ENCODE results near the gene SELENOM.

Gene SELENOM

DNA sequence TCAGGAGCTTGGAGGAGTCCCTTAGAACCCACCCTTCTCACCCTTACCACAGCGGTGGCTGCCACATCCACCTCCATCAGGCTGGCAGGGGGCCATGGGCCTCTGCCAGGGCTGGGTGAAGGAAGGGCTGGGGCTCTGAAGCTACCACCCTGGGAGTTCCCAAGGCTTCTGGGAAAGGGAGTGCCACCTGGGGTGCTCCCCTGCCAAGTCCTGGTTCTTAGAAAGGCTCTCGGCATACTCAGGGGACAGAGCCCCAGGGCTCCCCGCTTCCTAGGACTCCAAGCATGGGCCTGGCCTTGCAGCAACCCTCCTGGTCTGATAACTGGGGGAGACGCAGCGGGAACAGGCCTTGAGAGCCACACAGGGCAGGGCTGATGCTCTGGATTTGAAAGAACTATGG, 33.4 kb upstream of the SELENOM start:
- Histone ChIP-seq H3K9ac (ENCODE audit: low read length) (no peak overlapping the region), H3K79me2 (ENCODE audit: insufficient read depth, low read length) (no peaks in the 10 kb centered on the region), H2AFZ (ENCODE audit: low read depth, low read length, severe bottlenecking) (no peak overlapping the region), H3K9me3 (ENCODE audit: insufficient read depth, low read length) (no peaks in the 10 kb centered on the region), H4K20me1 (ENCODE audit: low read depth, low read length) (no peaks in the 10 kb centered on the region), H3K9me2 (replicated peaks; ENCODE audit: insufficient read depth, low read length) (no peaks in the 10 kb centered on the region), H3F3A (ENCODE audit: insufficient read depth) (no peaks in the 10 kb centered on the region), H3K4me2 (ENCODE audit: low read depth, low read length, poor library complexity, severe bottlenecking) (no peak overlapping the region), H3K36me3 (ENCODE audit: low read length) (no peaks in the 10 kb centered on the region), H3K4me3 (ENCODE audit: insufficient read depth, low read length, poor library complexity, severe bottlenecking) (no peak overlapping the region), H3K27me3 (ENCODE audit: low read length) (no peaks in the 10 kb centered on the region), H3K27ac (ENCODE audit: low read depth, low read length) (no peak overlapping the region)
- TF ChIP-seq, protein P1, sequence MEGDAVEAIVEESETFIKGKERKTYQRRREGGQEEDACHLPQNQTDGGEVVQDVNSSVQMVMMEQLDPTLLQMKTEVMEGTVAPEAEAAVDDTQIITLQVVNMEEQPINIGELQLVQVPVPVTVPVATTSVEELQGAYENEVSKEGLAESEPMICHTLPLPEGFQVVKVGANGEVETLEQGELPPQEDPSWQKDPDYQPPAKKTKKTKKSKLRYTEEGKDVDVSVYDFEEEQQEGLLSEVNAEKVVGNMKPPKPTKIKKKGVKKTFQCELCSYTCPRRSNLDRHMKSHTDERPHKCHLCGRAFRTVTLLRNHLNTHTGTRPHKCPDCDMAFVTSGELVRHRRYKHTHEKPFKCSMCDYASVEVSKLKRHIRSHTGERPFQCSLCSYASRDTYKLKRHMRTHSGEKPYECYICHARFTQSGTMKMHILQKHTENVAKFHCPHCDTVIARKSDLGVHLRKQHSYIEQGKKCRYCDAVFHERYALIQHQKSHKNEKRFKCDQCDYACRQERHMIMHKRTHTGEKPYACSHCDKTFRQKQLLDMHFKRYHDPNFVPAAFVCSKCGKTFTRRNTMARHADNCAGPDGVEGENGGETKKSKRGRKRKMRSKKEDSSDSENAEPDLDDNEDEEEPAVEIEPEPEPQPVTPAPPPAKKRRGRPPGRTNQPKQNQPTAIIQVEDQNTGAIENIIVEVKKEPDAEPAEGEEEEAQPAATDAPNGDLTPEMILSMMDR (IDR thresholded peaks at IDR 0.05; ENCODE audit: insufficient read depth, low read length, poor library complexity, severe bottlenecking): no peak

DNA sequence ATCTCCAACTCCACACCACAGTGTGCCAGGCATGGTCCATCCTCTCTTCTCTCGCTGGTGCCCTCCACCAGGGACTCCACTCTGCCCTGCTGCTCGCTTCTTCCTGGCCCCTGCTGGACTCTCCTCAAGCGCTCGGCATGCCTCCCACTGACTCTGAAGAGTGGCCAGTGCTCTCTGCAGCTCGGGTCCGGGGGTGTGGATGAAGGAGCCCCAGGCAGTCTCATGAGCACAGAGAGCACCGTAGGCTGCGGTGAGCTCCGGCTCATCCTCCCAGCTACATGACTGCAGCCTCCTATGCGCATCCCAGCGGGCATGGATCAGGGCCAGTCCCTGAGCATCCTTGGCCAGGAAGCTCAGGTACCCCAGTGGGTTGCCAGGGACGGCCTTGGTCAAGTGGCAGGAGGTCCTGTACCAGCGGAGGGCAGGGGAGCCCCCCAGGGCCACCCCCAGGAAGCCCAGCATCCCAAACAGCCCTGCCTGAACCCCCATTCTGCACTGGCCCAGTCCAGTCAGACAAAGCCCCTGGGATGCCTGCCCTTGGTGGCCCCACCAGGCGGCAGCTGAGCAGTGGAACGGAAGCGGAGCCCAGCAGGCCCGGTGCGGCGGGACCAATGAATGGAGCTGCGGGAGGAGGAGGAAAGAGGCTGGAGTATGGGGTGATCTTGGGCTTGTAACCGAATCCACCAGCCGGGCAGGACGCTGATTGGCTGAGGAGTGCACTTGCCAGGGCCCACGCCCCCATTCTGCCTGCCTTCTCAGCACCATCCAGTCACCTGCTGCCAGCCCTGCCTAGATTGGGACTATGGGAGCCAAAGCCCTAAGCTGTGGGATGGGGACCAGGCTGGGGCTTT, 32.7 kb upstream of the SELENOM start, which contains the start of gene PLA2G3:
TSS of gene PLA2G3 (minus strand) at position 643 of the 851 bp plus-strand sequence. CDS start at position 489, 154 bp downstream.
- no peak within 1 kb of the TSS for H3K4me3 ChIP-seq (ENCODE audit: insufficient read depth, low read length, poor library complexity, severe bottlenecking)

DNA sequence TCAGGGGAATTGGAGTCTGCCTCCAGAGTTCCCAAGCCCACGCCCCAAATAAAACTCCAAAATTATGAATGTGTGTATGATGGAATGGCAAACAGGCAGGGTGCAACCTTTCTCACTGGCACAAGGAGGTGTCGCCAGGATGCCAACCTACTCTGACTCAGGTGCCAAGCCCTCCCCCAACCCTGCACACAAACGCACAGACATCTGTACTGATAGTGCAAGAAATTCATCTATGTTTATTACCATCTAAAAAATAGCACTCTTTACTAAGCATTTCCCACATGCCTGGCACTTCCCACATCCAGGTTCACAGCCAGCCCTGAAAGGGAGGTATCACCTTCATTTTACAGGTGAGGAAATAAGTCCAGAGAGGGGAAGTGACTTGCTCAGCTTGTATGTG, 31.7 kb upstream of the SELENOM start:
- no peak overlapping the region for H3K4me3 ChIP-seq (ENCODE audit: insufficient read depth, low read length, poor library complexity, severe bottlenecking)
- no peaks in the 10 kb centered on the region for H3K36me3 ChIP-seq (ENCODE audit: low read length)
- no peak overlapping the region for H3K4me2 ChIP-seq (ENCODE audit: low read depth, low read length, poor library complexity, severe bottlenecking)
- no peak overlapping the region for H3K9ac ChIP-seq (ENCODE audit: low read length)
- no peak overlapping the region for H3K27ac ChIP-seq (ENCODE audit: low read depth, low read length)
- no peaks in the 10 kb centered on the region for H3K27me3 ChIP-seq (ENCODE audit: low read length)
- no peak overlapping the region for H2AFZ ChIP-seq (ENCODE audit: low read depth, low read length, severe bottlenecking)
- H3K9me3 ChIP-seq (ENCODE audit: insufficient read depth, low read length): no peaks in the 10 kb centered on the region
- H3K9me2 ChIP-seq (replicated peaks; ENCODE audit: insufficient read depth, low read length): no peaks in the 10 kb centered on the region
- H4K20me1 ChIP-seq (ENCODE audit: low read depth, low read length): no peaks in the 10 kb centered on the region
- H3F3A ChIP-seq (ENCODE audit: insufficient read depth): no peaks in the 10 kb centered on the region
- no peak for TF ChIP-seq EZH2phosphoT487 (conservative IDR thresholded peaks at IDR 0.05; ENCODE audit: low read length)
- no peaks in the 10 kb centered on the region for H3K79me2 ChIP-seq (ENCODE audit: insufficient read depth, low read length)

More for the DNA sequence above, 32.7 kb upstream of the SELENOM start, which contains the start of gene PLA2G3:
- no peak for TF ChIP-seq EZH2phosphoT487 (conservative IDR thresholded peaks at IDR 0.05; ENCODE audit: low read length)
- TF ChIP-seq, protein P1 (IDR thresholded peaks at IDR 0.05; ENCODE audit: insufficient read depth, low read length, poor library complexity, severe bottlenecking): no peak
- H3F3A ChIP-seq (ENCODE audit: insufficient read depth): no peaks in the 10 kb centered on the region
- no peak within 1 kb of the TSS for H3K27ac ChIP-seq (ENCODE audit: low read depth, low read length)
- no peaks in the 10 kb centered on the region for H3K79me2 ChIP-seq (ENCODE audit: insufficient read depth, low read length)
- no peaks in the 10 kb centered on the region for H3K27me3 ChIP-seq (ENCODE audit: low read length)
- H3K36me3 ChIP-seq (ENCODE audit: low read length): no peaks in the 10 kb centered on the region
- no peaks in the 10 kb centered on the region for H4K20me1 ChIP-seq (ENCODE audit: low read depth, low read length)
- no peak within 1 kb of the TSS for H2AFZ ChIP-seq (ENCODE audit: low read depth, low read length, severe bottlenecking)
- H3K9me3 ChIP-seq (ENCODE audit: insufficient read depth, low read length): no peaks in the 10 kb centered on the region
- H3K9ac ChIP-seq (ENCODE audit: low read length): no peak within 1 kb of the TSS
- no peak within 1 kb of the TSS for H3K4me2 ChIP-seq (ENCODE audit: low read depth, low read length, poor library complexity, severe bottlenecking)
- H3K9me2 ChIP-seq (replicated peaks; ENCODE audit: insufficient read depth, low read length): no peaks in the 10 kb centered on the region

DNA sequence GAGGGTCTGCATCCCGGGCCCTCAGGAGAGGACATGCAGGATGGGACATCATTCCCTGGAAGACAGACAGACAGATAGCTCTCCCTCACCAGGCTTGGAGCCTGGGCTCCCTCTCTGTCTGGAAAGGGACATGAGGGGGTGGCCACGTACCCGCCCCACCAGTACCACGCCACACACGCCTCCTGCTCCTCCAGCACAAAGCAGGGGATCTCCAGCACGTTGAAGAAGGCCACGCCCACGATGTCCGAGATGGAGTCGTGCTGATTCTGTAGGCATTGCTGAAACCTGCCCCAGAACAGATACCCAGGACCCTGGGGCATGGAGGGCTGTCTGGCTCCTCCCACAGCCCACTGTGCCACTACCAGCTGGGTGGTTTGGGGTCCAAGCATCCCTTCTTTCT, 30.8 kb upstream of the SELENOM start:
- Histone ChIP-seq H3K36me3 (ENCODE audit: low read length) (no peaks in the 10 kb centered on the region), H3K27me3 (ENCODE audit: low read length) (no peaks in the 10 kb centered on the region), H3K4me2 (ENCODE audit: low read depth, low read length, poor library complexity, severe bottlenecking) (no peak overlapping the region), H4K20me1 (ENCODE audit: low read depth, low read length) (no peaks in the 10 kb centered on the region), H3K4me3 (ENCODE audit: insufficient read depth, low read length, poor library complexity, severe bottlenecking) (no peak overlapping the region), H3K79me2 (ENCODE audit: insufficient read depth, low read length) (no peaks in the 10 kb centered on the region), H3F3A (ENCODE audit: insufficient read depth) (no peaks in the 10 kb centered on the region), H3K9me2 (replicated peaks; ENCODE audit: insufficient read depth, low read length) (no peaks in the 10 kb centered on the region), H3K27ac (ENCODE audit: low read depth, low read length) (no peak overlapping the region), H3K9ac (ENCODE audit: low read length) (no peak overlapping the region), H2AFZ (ENCODE audit: low read depth, low read length, severe bottlenecking) (no peak overlapping the region), H3K9me3 (ENCODE audit: insufficient read depth, low read length) (no peaks in the 10 kb centered on the region)
- TF ChIP-seq EZH2phosphoT487 (conservative IDR thresholded peaks at IDR 0.05; ENCODE audit: low read length): no peak
